GM13976 (cell line): ENCODE results near the gene DNM1.

Source experiments
- DNase-seq: peaks from one replicate; pipeline ENCODE4 v3.0.0; 2012; ENCODE audit warnings: low spot score
- in situ Hi-C: fragments of 300-500 bp; cut with MboI; formaldehyde crosslinking; loops from one replicate; pipeline ENCODE4 v1.12.0; 2022; ENCODE audit warnings: low sequenced_read_pairs, mixed read lengths, inconsistent platforms; ENCODE audit not compliant: unreplicated experiment
- TF ChIP-seq, protein P1 (sequence below): IDR thresholded peaks from 2 replicates; pipeline ENCODE4 v1.5.1; 2012; ENCODE audit warnings: borderline replicate concordance, mild to moderate bottlenecking; ENCODE audit not compliant: insufficient read depth; ENCODE audit errors: extremely low read depth, missing control alignments, control extremely low read depth

The DNM1 gene

GRCh38 chr9:128193469-128194096 lies 9.6 kb upstream of the DNM1 start:
- in situ Hi-C loops, result no loop called here
- DNase-seq, result no peak
- TF ChIP-seq, protein P1, sequence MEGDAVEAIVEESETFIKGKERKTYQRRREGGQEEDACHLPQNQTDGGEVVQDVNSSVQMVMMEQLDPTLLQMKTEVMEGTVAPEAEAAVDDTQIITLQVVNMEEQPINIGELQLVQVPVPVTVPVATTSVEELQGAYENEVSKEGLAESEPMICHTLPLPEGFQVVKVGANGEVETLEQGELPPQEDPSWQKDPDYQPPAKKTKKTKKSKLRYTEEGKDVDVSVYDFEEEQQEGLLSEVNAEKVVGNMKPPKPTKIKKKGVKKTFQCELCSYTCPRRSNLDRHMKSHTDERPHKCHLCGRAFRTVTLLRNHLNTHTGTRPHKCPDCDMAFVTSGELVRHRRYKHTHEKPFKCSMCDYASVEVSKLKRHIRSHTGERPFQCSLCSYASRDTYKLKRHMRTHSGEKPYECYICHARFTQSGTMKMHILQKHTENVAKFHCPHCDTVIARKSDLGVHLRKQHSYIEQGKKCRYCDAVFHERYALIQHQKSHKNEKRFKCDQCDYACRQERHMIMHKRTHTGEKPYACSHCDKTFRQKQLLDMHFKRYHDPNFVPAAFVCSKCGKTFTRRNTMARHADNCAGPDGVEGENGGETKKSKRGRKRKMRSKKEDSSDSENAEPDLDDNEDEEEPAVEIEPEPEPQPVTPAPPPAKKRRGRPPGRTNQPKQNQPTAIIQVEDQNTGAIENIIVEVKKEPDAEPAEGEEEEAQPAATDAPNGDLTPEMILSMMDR, result no peak

DNA sequence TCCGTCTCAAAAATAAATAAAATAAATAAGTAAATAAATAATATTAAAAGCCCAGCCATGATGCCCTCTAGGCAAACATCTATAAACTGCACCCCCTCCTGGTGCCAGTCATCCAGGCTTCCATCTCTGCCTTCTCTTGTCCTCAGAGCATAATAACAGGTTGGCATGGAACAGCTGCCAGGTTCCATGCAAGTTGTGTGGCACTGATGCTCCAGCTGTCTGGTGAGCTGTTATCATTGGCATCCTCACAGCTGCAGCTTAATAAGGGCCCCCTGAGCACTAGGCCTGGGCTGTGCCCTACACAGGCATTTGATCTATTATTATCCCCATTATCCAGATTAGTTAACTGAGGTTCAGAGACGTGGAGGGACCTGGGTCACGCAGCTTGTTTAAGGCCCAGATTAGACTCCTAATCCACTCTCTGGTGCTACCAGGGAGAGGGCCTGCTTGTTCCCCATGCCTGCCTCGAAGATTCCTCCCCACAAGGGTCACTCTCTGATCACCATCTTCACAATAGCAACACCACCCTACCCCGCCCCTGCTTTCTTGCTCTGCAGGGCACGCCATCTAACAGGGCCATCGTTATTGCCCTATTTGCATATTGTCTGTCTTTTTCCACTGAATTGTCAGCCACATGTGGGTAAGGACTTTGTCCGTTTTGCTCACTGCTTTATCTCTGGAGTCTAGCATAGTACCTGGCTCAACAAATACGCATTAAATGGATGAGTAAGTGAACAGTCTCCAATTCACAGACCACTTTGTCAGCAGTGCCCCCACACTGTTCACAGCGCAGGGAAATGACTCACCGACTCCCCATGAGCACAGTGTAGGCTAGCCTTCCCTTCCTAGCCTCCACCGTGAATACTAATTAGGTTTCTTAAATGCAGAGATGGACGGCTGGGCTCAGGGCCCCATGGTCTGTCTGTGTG lies 1.5 kb upstream of the DNM1 start:
- in situ Hi-C loops, result no loop called here
- TF ChIP-seq, protein P1, result no peak
- DNase-seq, result no peak

DNA sequence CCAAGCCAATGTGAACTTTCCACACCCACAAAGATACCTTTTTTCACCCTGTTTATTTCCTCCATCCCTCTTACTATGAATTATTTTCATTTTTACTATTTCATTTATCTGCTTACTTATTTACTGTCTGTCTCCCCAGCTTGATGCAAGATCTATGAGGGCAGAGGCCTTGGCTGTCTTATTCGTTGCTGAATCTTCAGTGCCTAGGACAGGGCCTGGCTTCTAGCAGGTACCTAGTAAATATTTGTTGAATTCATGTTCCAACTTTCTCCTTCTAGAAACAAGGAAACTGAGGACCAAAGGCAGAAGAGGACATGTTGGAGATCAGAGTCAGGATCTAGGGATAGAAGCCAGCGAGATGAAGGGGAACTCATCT lies 543 bp upstream of the DNM1 start:
- DNase-seq, result no peak
- in situ Hi-C loops, result no loop called here
- TF ChIP-seq, protein P1, result no peak

DNA sequence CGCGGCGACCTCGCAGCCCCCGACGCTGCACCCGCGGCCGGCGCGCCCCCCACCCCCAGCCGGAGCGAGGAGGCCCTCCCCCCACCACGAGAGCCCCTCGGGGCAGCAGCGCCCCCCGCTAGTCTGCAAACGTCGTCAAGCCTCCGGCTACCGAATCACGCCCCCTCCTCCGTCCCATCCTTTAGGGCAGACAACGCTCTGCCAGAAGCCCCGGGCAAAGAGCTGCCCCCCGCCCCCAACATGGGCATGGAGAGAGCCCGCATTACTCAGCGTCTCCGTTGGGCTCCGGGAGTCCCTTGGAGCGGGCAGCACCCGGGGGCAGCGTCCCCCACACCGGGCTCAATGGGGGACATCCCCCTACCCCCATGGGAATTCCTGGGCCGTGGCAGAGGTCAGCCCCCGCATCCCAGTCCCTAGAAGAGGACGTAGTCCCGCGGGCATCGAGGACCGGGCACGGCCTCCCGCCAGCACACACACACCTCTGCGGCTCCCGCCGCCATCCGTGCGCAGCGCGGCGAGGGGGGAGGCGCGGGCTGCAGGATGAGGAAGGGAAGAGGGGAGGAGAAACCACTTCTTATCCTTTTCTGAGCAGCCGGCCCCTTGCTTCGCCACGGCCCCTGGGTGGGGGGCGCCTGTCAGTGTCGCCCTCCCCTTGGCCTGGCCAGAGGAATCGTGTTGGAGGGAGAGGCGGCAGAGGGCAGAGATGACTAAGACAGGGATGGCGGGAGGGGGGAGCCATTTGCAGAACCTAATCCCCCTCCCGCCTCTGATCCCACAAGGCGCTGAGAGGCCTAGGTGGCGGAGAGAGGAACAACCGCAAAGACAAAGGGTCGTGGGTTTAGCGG lies 750 bp downstream of the DNM1 start:
- in situ Hi-C loops, result no loop called here
- TF ChIP-seq, protein P1, result no peak
- DNase-seq, result no peak

- TF ChIP-seq, protein P1, result no peak
- in situ Hi-C loops, result no loop called here
- DNase-seq, result no peak
These were observed 1.7 kb downstream of the DNM1 start for GRCh38 chr9:128204858-128205257.

DNA sequence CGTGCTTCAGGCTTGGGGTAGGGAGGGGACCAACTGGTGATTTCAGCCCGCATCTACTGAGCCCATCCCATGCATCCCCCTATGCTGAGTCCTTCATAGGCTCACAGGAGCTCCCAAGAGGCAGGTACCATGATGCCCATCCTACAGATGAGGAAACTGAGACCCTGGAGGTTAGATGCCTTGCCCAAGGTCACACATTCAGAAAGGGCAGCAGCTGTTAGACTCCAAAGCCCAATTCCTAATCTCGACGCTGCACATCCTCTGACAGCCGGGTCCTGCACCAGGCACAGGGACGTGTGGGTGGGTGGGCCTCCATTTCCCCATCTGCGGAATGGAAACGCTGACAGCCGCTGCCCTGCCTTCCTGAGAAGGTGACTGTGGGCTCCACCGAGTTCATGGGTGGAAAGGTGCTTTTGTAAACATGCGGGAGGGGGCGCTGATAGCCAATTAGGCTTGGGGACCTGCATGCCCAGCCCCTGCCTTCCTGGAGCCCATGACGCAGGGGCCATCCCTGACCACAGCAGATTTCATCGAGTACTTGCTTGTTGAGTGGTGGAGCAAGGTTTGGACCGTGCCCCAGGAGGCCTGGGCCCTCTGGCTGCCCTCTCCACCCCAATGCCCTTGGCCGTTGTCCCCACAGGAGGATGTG lies 2.2 kb downstream of the DNM1 start:
- TF ChIP-seq, protein P1, result no peak
- DNase-seq, result no peak
- in situ Hi-C loops, result no loop called here
